HUES64 (cell line): ENCODE measurements around the gene COL23A1.
A peak's percentile ranks its signal among the peaks of the same experiment; 100 is the strongest.

Experiments
- H3K27ac ChIP-seq: 2 replicates; pipeline ENCODE4 v1.7.0; 2013; ENCODE audit warnings: low read depth, low read length, inconsistent platforms
- H3K27me3 ChIP-seq: 2 replicates; pipeline ENCODE4 v1.6.1; 2013; ENCODE audit warnings: mild to moderate bottlenecking, low read length; ENCODE audit not compliant: insufficient read depth
- H3K36me3 ChIP-seq: 2 replicates; pipeline ENCODE4 v1.6.1; 2013; ENCODE audit warnings: mild to moderate bottlenecking, low read length; ENCODE audit not compliant: insufficient read depth
- H3K4me1 ChIP-seq: 2 replicates; pipeline ENCODE4 v1.6.1; 2013; ENCODE audit warnings: mild to moderate bottlenecking, low read length, moderate library complexity; ENCODE audit not compliant: insufficient read depth
- H3K4me3 ChIP-seq: 2 replicates; pipeline ENCODE4 v1.5.1; 2013; ENCODE audit warnings: mild to moderate bottlenecking, low read length, moderate library complexity
- H3K9ac ChIP-seq: 2 replicates; pipeline ENCODE4 v1.6.1; 2013; ENCODE audit warnings: mild to moderate bottlenecking, low read depth, low read length
- H3K9me3 ChIP-seq: 2 replicates; pipeline ENCODE4 v1.6.1; 2013; ENCODE audit warnings: low read depth, low read length; ENCODE audit not compliant: insufficient read depth
- WGBS: fragments of 150-250, 120-280 bp; methylation state at CpG from one replicate; pipeline ENCODE4 v1.1.7; 2013; ENCODE audit warnings: missing lambda C conversion rate; 5-methylcytosine and 5-hydroxymethylcytosine counted together

COL23A1 gene

DNA sequence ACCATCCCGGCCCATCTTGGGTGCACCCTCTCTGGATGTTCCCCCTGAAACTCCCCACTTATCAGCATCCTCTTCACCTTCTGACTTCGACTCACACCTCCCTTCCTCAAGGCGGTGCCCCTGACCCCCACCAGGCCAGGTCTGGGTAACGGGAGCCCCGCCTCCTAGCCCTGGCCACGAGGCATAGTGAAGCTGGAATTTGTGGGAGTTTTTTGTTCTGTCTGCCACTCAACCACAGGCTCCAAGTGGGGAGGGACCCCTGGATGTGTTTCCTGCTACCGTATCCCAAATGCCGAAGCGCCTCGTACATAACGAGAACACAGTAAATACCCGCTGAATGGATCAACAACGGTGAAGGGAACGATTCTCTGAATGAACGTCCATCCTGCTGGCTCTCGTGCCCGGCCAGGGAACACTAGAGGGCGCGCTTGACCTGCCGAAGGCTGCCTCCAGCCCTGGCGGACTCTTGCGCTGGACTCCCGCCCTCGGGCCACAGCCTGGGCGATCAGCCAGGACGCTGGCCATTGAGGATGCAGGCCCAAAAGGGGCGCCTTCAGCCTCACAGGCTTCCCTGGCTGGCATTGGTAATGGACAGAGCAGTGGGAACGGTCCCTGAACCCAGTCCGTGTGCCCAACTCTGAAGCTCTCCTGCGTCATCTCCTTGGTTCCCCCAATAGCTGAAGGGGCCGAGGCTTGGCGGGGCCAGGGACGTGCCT is 310.3 kb downstream of the COL23A1 start:
- Histone ChIP-seq H3K27me3 (peaks cover 3% of the 10 kb centered on the region; the same call in 1 of the 2 replicates), H3K9ac (no peak overlapping the region), H3K4me1 (no peaks in the 10 kb centered on the region), H3K27ac (no peak overlapping the region), H3K9me3 (peaks cover 3% of the 10 kb centered on the region; the same call in 1 of the 2 replicates), H3K36me3 (no peaks in the 10 kb centered on the region), H3K4me3 (peak overlapping the region; percentile 22; the same call in 1 of the 2 replicates)
- 28% methylated on average over 33 of the region's 33 CpGs for WGBS

DNA sequence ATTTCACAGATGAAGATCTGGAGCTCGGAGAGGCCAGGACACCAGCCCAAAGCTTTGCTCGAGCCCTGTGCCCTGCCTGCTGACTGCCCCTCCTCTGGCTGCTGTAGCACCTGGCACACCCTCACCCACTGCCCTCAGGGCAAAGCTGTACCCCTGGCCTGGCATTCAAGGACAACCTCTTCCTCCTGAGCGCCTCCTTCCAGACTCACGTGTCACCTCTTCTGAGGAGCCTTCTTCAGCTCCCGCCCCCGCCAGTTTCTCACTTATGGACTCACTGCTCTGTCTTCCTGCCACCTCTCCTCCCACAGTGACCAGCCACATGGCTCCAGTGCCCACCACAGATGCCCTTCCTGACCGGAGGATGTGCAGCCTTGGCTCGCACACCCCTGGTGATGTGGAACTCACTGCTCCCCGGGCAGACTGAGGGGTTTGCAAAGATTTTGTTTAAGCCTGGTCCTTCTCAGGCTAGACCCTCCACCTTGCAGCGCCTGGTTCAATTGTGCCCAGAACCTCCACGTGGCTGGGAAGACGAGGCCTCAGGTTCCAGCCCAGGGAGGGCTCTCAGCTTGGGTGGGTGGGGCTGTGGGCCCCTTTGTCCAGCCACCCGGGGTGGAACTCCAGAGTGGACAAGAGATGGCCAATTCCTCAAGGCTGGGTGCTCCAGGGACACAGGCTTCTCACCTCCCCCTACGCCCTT is 311.0 kb downstream of the COL23A1 start:
- Histone ChIP-seq H3K36me3 (no peaks in the 10 kb centered on the region), H3K27ac (no peak overlapping the region), H3K4me3 (no peak overlapping the region), H3K9ac (no peak overlapping the region), H3K9me3 (peaks cover 3% of the 10 kb centered on the region; the same call in 1 of the 2 replicates), H3K27me3 (peaks cover 3% of the 10 kb centered on the region; the same call in 1 of the 2 replicates), H3K4me1 (no peaks in the 10 kb centered on the region)
- WGBS: 87% methylated on average over 14 of the region's 14 CpGs

DNA sequence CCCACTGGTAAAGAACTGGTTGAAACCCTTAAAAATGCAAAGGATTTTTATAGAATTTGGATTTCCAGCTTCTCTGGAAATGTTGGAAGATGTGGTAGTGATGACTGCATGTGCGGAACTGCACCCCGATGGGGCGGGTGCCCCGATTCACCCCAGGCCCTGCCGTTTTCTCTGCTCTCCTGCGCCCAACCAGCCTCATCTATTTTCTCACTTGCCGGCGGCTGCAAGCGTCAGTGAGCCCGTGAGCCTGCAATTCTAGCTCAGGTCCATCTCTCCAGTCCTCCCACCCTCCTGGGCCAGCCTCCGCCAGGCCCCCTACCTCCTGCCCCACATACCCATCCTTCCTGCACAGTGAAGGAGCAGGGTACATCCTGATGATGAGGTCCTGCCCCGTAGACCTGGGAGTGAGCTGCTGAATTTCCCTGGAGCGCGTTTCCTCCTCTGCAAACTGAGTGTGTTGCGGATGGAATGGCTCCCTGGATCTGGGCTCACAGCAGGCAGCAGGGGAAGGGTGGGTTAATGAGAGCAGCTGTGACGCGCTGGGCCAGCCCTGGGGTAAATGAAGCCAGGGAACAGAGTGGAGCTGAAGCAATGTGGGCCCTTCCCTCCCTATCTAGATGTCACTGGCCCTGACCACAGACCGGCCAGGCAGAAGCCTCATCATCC is 311.7 kb downstream of the COL23A1 start:
- Histone ChIP-seq H3K27me3 (peaks cover 3% of the 10 kb centered on the region; the same call in 1 of the 2 replicates), H3K27ac (no peak overlapping the region), H3K9me3 (no peaks in the 10 kb centered on the region), H3K4me1 (no peaks in the 10 kb centered on the region), H3K4me3 (no peak overlapping the region), H3K9ac (no peak overlapping the region), H3K36me3 (no peaks in the 10 kb centered on the region)
- 89% methylated on average over 18 of the region's 18 CpGs for WGBS

DNA sequence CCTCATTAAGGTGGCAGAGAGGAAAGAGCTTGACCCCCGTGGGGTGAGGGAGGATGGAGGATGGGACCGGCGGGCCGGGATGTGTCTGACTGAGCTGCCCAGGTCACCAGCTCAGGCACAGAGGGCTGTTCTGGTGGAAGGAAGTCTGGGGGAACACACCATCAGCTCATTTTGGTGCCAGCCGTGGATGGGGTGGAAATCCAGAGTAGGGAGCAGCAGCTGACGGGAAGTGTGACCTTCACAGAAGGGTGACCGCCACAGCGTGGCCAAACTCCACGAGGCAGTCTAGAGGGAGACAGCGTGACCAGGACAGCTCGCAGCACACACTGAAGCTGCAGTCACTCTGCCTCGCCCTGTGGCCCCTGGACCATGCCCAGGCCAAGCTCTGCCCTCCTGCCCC is 312.3 kb downstream of the COL23A1 start:
- Histone ChIP-seq H3K9me3 (no peaks in the 10 kb centered on the region), H3K9ac (no peak overlapping the region), H3K36me3 (no peaks in the 10 kb centered on the region), H3K4me3 (no peak overlapping the region), H3K27me3 (peaks cover 3% of the 10 kb centered on the region; the same call in 1 of the 2 replicates), H3K27ac (no peak overlapping the region), H3K4me1 (no peaks in the 10 kb centered on the region)
- WGBS: 77% methylated on average over 12 of the region's 12 CpGs

DNA sequence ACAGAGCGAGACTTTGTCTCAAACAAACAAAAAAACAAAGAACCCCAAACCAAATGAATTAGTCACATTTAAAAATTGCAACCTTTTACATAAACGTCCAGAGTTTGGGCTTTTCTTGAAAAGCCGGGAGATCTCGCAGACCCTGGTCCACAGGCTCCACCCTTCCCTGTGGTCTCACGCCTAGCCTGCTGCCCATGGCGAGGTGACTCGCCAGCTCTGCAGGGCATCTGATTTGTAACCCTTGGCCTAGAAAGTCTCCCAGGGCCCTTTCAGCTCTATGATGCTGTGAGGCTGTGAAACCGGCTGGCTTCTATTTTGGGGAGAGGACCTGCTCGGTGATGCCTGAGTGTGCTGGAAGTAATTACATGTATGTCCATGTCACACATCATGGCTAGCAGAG is 312.8 kb downstream of the COL23A1 start:
- Histone ChIP-seq H3K4me3 (no peak overlapping the region), H3K9me3 (no peaks in the 10 kb centered on the region), H3K36me3 (no peaks in the 10 kb centered on the region), H3K27me3 (peaks cover 3% of the 10 kb centered on the region; the same call in 1 of the 2 replicates), H3K4me1 (no peaks in the 10 kb centered on the region), H3K27ac (no peak overlapping the region), H3K9ac (no peak overlapping the region)
- WGBS: 91% methylated on average over 9 of the region's 9 CpGs

DNA sequence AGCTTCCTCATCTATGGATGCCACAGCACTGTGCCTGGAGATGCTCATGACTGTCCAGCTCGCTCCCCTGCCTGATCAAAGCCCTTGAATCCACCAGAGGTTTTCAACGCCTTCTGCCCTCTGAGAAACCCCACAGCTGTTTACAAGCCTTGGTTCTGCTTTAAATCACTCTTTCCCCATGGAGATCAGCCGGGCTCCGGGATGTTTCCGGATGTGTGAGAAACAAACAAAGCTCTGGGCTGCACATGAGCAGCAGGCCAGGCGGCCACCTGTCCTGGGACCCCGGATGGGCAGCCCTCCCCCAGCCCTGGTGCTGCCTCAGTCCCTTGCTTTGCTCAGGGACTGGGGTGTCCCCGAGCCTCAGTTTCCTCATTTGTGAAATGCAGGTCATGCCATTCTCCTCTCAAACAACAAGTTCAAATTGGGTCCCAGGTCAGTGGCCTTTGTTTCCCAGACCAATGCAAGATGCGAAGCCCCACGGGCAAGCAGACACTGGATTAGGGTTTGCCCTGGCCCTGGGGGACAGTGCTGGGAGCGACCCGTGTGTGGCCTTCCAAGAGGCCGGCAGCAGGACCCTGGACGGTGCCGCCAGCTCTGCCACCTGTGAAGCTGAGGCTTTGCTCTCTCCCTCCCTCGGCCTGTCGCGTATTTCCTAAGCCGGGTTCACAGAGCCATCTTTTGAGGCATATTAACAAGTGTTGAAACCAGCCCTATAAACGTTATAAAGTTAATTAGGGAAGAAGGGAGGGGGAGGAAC is 315.2 kb downstream of the COL23A1 start:
- 93% methylated on average over 20 of the region's 20 CpGs for WGBS
- no peaks in the 10 kb centered on the region for H3K4me1 ChIP-seq

DNA sequence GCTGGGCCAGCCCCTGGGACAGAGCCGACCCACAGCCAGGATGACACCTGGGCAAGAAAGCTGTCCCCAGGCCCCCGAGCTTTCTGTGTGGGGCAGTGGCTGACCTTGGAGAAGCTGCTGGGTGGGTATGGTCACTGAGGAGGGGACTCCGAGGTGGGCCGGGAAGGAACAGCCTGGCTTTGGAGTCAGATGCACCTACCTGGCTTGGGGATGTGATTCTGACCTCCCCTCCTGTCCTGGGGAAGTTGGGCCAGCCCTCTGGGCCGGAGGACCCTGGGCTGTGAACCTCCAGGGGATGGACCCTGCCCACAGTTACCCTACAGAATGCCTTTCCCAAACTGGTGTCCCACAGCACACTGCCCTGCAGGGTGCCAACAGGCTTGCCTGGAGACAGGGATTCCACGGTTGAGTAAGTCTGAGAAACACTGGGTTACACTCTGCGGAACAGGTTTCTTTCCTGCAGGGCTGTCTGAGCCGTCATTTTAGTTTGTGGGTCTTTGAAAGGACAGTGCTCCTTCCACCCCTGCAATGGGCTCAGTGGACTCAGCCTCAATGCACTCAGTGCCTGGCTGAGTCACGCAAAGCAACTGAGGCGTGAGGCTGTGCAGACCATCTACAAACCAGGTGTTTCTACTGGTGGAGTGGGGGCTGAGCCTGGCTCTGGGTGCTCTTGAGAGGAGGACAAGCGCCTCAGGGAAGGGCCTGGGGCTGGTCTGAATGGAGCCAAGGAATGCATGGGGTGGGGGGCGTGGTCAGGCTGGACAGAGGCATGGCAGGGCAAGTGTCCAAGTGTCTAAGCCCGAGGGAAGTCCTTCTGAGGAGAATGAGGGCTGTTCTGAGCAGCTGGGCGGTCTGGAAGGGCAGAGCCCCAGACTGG is 316.3 kb downstream of the COL23A1 start:
- H3K9me3 ChIP-seq: no peaks in the 10 kb centered on the region
- no peaks in the 10 kb centered on the region for H3K27me3 ChIP-seq
- no peak overlapping the region for H3K4me3 ChIP-seq
- H3K9ac ChIP-seq: no peak overlapping the region
- H3K27ac ChIP-seq: no peak overlapping the region
- WGBS: 91% methylated on average over 14 of the region's 14 CpGs
- H3K36me3 ChIP-seq: no peaks in the 10 kb centered on the region
- no peaks in the 10 kb centered on the region for H3K4me1 ChIP-seq

More for the DNA sequence above, 315.2 kb downstream of the COL23A1 start:
- Histone ChIP-seq H3K27ac (no peak overlapping the region), H3K4me3 (no peak overlapping the region), H3K27me3 (no peaks in the 10 kb centered on the region), H3K9ac (no peak overlapping the region), H3K9me3 (no peaks in the 10 kb centered on the region), H3K36me3 (no peaks in the 10 kb centered on the region)

DNA sequence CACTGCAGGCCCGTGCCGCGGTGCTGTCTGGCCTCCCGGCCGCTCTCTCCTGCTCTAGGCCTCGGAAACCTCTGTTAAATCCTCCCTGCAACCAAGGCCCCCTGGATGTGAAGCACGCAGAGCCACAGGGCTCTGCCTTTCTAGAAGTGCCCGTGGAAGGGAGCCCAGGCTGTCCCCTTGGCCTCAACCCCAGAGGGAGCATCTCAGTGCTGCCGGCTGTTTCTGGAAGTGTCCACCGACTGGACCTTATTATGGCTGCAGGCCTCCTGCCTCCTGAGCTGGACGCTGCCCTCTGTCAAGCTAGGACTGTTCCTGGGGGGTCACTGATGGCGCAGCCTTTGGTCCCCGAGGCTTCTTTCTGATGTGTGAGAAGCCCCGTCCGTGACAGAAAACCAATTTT is 317.2 kb downstream of the COL23A1 start:
- Histone ChIP-seq H3K4me1 (no peaks in the 10 kb centered on the region), H3K36me3 (no peaks in the 10 kb centered on the region), H3K27ac (no peak overlapping the region), H3K9ac (no peak overlapping the region), H3K9me3 (no peaks in the 10 kb centered on the region), H3K4me3 (no peak overlapping the region), H3K27me3 (no peaks in the 10 kb centered on the region)
- WGBS: 94% methylated on average over 15 of the region's 15 CpGs

DNA sequence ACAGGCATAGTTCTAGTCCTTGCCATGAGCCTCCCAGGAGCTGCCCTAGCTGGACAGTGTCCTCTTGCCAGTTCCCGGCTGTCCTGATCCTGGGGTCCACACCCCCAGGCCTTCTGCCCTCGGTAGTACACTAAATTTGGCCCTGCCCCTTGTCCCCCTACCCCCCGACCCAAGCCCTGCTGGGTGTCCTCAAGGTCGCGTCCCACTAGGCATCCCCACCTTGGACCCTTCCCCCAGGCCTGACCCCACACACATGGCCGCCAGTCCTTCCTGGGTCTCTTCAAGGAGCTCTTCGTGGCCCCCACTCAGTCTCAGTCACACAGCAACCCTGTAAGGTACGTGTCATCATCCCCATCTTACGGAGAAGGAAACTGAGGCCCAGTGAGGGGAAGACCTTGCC is 317.6 kb downstream of the COL23A1 start:
- H3K27ac ChIP-seq: no peak overlapping the region
- no peaks in the 10 kb centered on the region for H3K36me3 ChIP-seq
- WGBS: 94% methylated on average over 9 of the region's 9 CpGs
- H3K27me3 ChIP-seq: no peaks in the 10 kb centered on the region
- H3K9ac ChIP-seq: no peak overlapping the region
- H3K9me3 ChIP-seq: no peaks in the 10 kb centered on the region
- H3K4me3 ChIP-seq: no peak overlapping the region
- no peaks in the 10 kb centered on the region for H3K4me1 ChIP-seq

DNA sequence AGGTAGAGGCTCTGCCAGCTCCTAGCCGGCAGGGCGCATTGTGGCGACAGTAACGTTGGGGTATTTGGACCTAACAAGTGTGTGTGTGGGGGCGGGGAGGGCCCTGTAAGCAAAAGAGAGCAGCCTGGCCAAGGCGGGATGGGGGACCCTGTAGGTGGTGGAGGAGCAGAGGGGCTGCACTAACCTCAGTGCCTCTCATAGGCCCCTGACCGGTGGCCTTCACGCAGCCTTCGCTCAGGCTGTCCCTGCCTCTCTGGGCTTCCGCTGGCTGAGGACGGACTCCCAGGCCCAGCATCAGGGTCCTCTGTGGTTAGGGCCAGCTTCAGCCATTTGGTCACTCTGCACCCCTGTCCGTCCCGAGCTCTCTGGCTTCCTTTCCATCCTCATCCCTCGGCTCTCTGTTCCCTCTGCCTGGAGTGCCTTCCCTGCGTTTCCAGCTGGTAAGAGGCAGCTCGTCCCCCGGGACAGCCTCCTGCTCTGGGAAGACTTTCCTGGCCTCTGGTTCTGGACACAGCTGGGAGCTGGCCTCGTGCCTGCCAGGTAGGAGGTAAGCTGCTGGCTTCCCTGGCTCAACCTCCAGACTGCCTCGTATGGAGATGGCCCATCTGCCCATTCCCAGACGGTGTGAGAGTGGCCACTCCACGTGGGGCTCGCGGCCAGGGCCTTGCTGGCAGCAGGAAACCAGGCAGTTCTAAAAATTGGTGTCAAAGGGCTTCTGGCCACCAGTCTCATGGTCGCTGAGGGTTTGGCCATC is 318.3 kb downstream of the COL23A1 start:
- H3K27me3 ChIP-seq: no peaks in the 10 kb centered on the region

More for the DNA sequence above, 318.3 kb downstream of the COL23A1 start:
- H3K4me1 ChIP-seq: no peaks in the 10 kb centered on the region
- H3K9me3 ChIP-seq: no peaks in the 10 kb centered on the region
- 91% methylated on average over 24 of the region's 24 CpGs for WGBS
- no peak overlapping the region for H3K27ac ChIP-seq
- no peak overlapping the region for H3K9ac ChIP-seq
- no peaks in the 10 kb centered on the region for H3K36me3 ChIP-seq
- no peak overlapping the region for H3K4me3 ChIP-seq
